Activated T-cell treated with anti-CD3 and anti-CD28 coated beads, Interleukin-2, amount 50 U/mL, for 24 hours (primary cell): Measurements from ENCODE around the gene SPINT2.
"Not testable (repeated sequence)": the region's sequence is repeated elsewhere in the genome, so short reads cannot be mapped to it uniquely, and the experiment has no call there.

Experiments used
- DNase-seq: peaks from one replicate; pipeline ENCODE4 v3.0.0-alpha.2; 2020
- H3K27ac Mint-ChIP-seq: 2 replicates; pipeline ENCODE4 v1.8.0; 2020; ENCODE audit warnings: mild to moderate bottlenecking, mixed read lengths
- H3K27me3 Mint-ChIP-seq: 2 replicates; pipeline ENCODE4 v1.8.0; 2020; ENCODE audit warnings: mixed read lengths
- H3K36me3 Mint-ChIP-seq: 2 replicates; pipeline ENCODE4 v1.8.0; 2020; ENCODE audit warnings: low read depth, mixed read lengths
- H3K4me1 Mint-ChIP-seq: 2 replicates; pipeline ENCODE4 v1.8.0; 2020; ENCODE audit warnings: low read depth, mixed read lengths
- H3K4me3 Mint-ChIP-seq: 2 replicates; pipeline ENCODE4 v1.8.0; 2020; ENCODE audit warnings: mild to moderate bottlenecking, moderate library complexity, mixed read lengths
- H3K9me3 Mint-ChIP-seq: 2 replicates; pipeline ENCODE4 v1.8.0; 2020; ENCODE audit warnings: mixed read lengths

SPINT2 gene

GRCh38 chr19:38264486-38265212, at the start of gene SPINT2:
TSS of gene SPINT2 (plus strand) at chr19:38264573. CDS start at chr19:38264893, 320 bp downstream.
- Mint-ChIP-seq H3K27me3 (no peaks in the 10 kb centered on the region), H3K4me1 (peaks cover 36% of the 10 kb centered on the region), H3K36me3 (peaks cover 1% of the 10 kb centered on the region), H3K4me3 (peak within 1 kb of the TSS; percentile 78), H3K9me3 (no peaks in the 10 kb centered on the region), H3K27ac (peak within 1 kb of the TSS; percentile 91)
- DNase-seq: no peak

GRCh38 chr19:38216785-38217641, 47.4 kb upstream of the SPINT2 start:
- no peak overlapping the region for H3K4me3 Mint-ChIP-seq
- H3K4me1 Mint-ChIP-seq: peaks cover 15% of the 10 kb centered on the region
- DNase-seq: no peak
- H3K36me3 Mint-ChIP-seq: no peaks in the 10 kb centered on the region
- H3K9me3 Mint-ChIP-seq: peaks cover 2% of the 10 kb centered on the region
- no peak overlapping the region for H3K27ac Mint-ChIP-seq
- H3K27me3 Mint-ChIP-seq: peaks cover 79% of the 10 kb centered on the region

GRCh38 chr19:38218204-38218603, 46.2 kb upstream of the SPINT2 start:
- no peak overlapping the region for H3K27ac Mint-ChIP-seq
- H3K4me1 Mint-ChIP-seq: peaks cover 18% of the 10 kb centered on the region
- no peaks in the 10 kb centered on the region for H3K36me3 Mint-ChIP-seq
- H3K9me3 Mint-ChIP-seq: peaks cover 2% of the 10 kb centered on the region
- DNase-seq: no peak
- H3K27me3 Mint-ChIP-seq: peaks cover 77% of the 10 kb centered on the region
- no peak overlapping the region for H3K4me3 Mint-ChIP-seq

- H3K27ac Mint-ChIP-seq: no peak overlapping the region
- H3K36me3 Mint-ChIP-seq: no peaks in the 10 kb centered on the region
- peaks cover 76% of the 10 kb centered on the region for H3K27me3 Mint-ChIP-seq
- peaks cover 17% of the 10 kb centered on the region for H3K4me1 Mint-ChIP-seq
- no peak overlapping the region for H3K4me3 Mint-ChIP-seq
- no peaks in the 10 kb centered on the region for H3K9me3 Mint-ChIP-seq
- DNase-seq: no peak
These were observed 45.2 kb upstream of the SPINT2 start for GRCh38 chr19:38219221-38219620.

- H3K27me3 Mint-ChIP-seq: peaks cover 81% of the 10 kb centered on the region
- H3K36me3 Mint-ChIP-seq: no peaks in the 10 kb centered on the region
- H3K27ac Mint-ChIP-seq: no peak overlapping the region
- H3K4me3 Mint-ChIP-seq: no peak overlapping the region
- peaks cover 17% of the 10 kb centered on the region for H3K4me1 Mint-ChIP-seq
- DNase-seq: no peak
- no peaks in the 10 kb centered on the region for H3K9me3 Mint-ChIP-seq
These were observed 43.0 kb upstream of the SPINT2 start for GRCh38 chr19:38221421-38221820.

- no peak overlapping the region for H3K27ac Mint-ChIP-seq
- peaks cover 17% of the 10 kb centered on the region for H3K4me1 Mint-ChIP-seq
- H3K9me3 Mint-ChIP-seq: no peaks in the 10 kb centered on the region
- H3K36me3 Mint-ChIP-seq: no peaks in the 10 kb centered on the region
- H3K4me3 Mint-ChIP-seq: no peak overlapping the region
- DNase-seq: no peak
- H3K27me3 Mint-ChIP-seq: peaks cover 82% of the 10 kb centered on the region
These were observed 42.2 kb upstream of the SPINT2 start for GRCh38 chr19:38221919-38222830.

GRCh38 chr19:38223119-38223523, 41.3 kb upstream of the SPINT2 start:
- Mint-ChIP-seq H3K4me1 (peaks cover 23% of the 10 kb centered on the region), H3K27me3 (peaks cover 87% of the 10 kb centered on the region), H3K36me3 (no peaks in the 10 kb centered on the region), H3K9me3 (no peaks in the 10 kb centered on the region), H3K27ac (no peak overlapping the region), H3K4me3 (peak overlapping the region; percentile 70)
- DNase-seq: no peak

- Mint-ChIP-seq H3K27ac (no peak overlapping the region), H3K4me3 (peak overlapping the region; percentile 70)
These were observed 40.8 kb upstream of the SPINT2 start for GRCh38 chr19:38223617-38224013.

GRCh38 chr19:38224014-38224862, 40.1 kb upstream of the SPINT2 start, which contains the start of gene DPF1:
TSS of gene DPF1 (minus strand) at chr19:38224222. CDS start at chr19:38224142, 80 bp downstream.
- peak within 1 kb of the TSS; percentile 75 for H3K4me3 Mint-ChIP-seq
- peaks cover 28% of the 10 kb centered on the region for H3K4me1 Mint-ChIP-seq
- H3K36me3 Mint-ChIP-seq: no peaks in the 10 kb centered on the region
- H3K27me3 Mint-ChIP-seq: peaks cover 83% of the 10 kb centered on the region
- H3K27ac Mint-ChIP-seq: no peak within 1 kb of the TSS
- no peaks in the 10 kb centered on the region for H3K9me3 Mint-ChIP-seq
- DNase-seq: peak; percentile 74

More at GRCh38 chr19:38223617-38224013, 40.8 kb upstream of the SPINT2 start:
- Mint-ChIP-seq H3K9me3 (no peaks in the 10 kb centered on the region), H3K27me3 (peaks cover 85% of the 10 kb centered on the region), H3K36me3 (no peaks in the 10 kb centered on the region), H3K4me1 (peaks cover 25% of the 10 kb centered on the region)
- no peak for DNase-seq

GRCh38 chr19:38224863-38225218, 39.5 kb upstream of the SPINT2 start:
- not testable (repeated sequence) for DNase-seq, H3K36me3 Mint-ChIP-seq, H3K9me3 Mint-ChIP-seq, H3K27ac Mint-ChIP-seq
- Mint-ChIP-seq H3K4me3 (peak overlapping the region; percentile 75), H3K27me3 (peaks cover 80% of the 10 kb centered on the region), H3K4me1 (peaks cover 28% of the 10 kb centered on the region)

GRCh38 chr19:38227287-38228004, 36.9 kb upstream of the SPINT2 start:
- DNase-seq: no peak
- Mint-ChIP-seq H3K27me3 (peaks cover 80% of the 10 kb centered on the region), H3K36me3 (no peaks in the 10 kb centered on the region), H3K4me1 (peaks cover 28% of the 10 kb centered on the region), H3K4me3 (peak overlapping the region; percentile 25), H3K27ac (no peak overlapping the region), H3K9me3 (no peaks in the 10 kb centered on the region)

GRCh38 chr19:38228005-38228377, 36.4 kb upstream of the SPINT2 start:
- no peaks in the 10 kb centered on the region for H3K9me3 Mint-ChIP-seq
- no peak overlapping the region for H3K27ac Mint-ChIP-seq
- peak overlapping the region; percentile 25 for H3K4me3 Mint-ChIP-seq
- H3K4me1 Mint-ChIP-seq: peaks cover 26% of the 10 kb centered on the region
- no peaks in the 10 kb centered on the region for H3K36me3 Mint-ChIP-seq
- no peak for DNase-seq
- H3K27me3 Mint-ChIP-seq: peaks cover 79% of the 10 kb centered on the region
